HG03565 (cell line): ENCODE measurements around the gene TOX2.

Experiments
- ATAC-seq: cut with Tn5 transposase; IDR thresholded peaks from one replicate; pipeline ENCODE4 v1.9.1; 2021; ENCODE audit warnings: mild to moderate bottlenecking, moderate library complexity; ENCODE audit not compliant: unreplicated experiment

The TOX2 gene

DNA sequence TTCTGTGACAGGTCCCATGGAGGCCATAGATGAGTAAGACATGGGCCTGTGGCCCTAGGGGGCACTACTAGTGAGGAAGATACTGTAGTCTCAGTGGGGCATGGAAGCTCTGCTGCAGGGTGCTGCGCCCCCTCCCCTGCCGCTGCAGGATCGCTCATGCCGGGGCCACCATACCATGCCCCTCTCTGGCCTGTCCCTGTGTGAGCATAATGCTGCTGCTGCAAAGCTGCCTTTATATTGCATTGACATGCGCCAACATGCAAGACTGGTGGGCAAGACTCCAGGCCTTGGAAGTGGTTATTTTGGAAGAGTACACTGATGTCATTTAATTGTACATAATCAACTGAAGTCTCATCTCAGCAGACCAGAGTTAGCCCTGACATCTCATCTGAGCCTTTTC, 60.0 kb downstream of the TOX2 start:
- ATAC-seq: no peak

DNA sequence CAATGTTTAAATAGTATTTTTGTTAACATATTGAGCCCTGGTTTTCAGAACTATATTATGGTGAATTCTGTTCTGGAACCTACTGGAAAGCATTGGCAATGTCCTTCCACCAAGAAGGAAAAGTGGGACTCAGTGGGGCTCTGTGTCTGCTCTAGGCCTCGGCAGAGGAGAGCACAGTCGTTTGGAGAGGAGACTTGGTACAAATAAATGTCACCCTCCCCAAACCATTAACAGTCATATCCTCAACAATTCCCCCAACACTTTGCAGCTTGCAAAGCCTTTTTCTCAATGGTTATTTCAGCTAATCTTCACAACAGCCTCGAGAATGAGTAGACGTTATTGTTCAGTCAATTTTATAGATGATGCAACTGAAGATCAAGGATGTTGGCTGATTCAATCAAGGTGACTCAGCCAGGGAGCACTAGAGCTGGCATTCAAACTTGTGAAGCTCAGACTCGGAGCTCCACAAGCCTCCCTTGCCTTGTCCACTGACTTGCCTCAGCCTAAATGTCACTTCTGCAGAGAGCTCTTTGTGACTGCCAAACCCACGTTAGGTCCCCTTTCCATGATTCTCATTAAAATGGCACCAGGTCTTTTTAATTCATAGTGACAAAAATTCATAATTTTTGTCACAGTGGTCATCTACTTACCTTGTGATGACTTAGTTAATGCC, 60.6 kb downstream of the TOX2 start:
- ATAC-seq: no peak

DNA sequence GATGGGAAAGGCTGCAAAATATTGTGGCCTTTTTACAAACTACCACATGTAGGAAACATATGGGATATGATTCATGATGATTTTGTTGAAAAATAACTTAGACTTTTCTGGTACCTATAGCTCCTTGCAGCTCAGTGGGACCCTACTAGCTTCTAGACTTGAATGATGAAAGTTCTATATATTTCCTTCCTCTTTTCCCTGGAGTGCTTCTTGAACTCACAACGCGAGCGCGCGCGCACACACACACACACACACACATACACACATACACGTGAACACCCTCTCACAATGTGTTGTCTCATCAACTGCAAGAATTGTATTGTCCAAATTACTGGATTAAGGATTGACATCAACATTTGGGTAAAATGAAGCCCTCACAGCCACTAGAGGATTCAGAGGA, 61.9 kb downstream of the TOX2 start:
- ATAC-seq: no peak

DNA sequence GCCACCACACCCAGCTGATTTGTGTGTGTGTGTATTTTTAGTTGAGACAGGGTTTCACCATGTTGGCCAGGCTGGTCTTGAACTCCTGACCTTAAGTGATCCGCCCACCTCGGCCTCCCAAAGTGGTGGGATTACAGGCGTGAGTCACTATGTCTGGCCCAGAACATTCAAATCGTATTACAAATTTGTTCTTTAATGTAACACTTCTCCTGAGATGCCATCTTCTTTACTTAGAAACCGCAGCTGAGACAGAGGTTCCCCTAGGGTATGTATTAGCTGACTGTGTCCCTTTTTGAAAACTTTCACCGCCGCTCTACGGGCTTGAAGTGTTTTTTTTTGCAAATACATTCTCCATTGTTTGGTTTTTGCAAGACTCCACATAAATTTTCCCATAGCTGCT, 62.6 kb downstream of the TOX2 start:
- ATAC-seq: no peak

DNA sequence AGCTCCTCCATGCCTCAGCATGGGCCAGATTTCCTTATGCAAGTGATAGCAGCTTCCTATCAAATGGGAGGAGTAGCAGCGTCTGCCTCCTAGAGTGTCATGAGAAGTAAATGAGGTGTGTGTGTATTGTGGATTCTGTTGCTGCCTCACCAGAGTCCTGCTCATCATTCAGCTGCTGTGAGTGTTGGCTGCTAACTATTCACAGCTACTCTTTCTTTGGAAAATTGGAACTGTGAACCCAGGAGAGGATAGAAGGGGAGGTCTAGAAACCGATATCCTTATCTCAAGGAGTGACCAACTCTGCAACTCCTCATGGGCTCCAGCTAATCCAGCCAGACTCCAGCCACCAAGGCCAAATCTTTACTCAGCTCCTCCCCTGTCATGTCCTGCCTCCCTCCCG, 63.3 kb downstream of the TOX2 start:
- no peak for ATAC-seq

DNA sequence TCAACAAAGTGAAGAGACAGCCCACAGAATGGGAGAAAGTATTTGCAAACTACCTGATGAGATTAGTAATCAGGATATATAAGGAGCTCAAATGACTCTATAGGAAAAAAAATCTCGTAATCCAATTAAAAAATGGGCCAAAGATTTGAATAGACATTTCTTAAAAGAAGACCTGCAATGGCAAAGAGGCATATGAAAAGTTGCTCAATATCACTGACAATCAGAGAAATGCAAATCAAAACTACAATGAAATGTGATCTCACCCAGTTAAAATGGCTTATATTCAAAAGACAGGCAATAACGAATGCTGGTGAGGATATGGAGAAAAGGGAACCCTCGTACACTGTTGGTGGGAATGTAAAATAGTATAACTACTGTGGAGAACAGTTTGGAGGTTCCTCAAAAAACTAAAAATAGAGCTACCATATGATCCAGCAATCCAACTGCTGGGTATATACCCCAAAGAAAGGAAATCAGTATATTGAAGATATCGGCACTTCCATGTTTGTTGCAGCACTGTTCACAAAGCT, 65.0 kb downstream of the TOX2 start:
- ATAC-seq: no peak

DNA sequence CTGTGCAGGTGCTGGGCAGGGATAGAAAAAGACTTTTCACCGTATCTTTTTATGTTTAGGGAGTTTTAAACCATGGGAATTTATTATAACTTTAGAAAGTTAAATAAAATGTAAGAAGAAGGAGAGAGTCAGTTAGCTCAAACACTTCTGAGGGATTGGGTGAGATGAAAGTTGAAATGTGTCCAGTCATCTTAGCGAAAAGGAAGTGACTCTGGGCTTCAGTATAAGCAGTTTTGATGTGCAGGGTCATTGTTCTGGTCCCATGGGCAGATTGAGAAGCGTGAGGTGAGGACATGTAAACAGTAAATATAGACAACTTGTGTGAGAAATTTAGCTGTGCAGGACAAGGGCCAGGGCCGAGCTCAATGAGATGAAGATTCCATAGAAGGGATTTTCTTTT, 66.9 kb downstream of the TOX2 start:
- ATAC-seq: no peak

DNA sequence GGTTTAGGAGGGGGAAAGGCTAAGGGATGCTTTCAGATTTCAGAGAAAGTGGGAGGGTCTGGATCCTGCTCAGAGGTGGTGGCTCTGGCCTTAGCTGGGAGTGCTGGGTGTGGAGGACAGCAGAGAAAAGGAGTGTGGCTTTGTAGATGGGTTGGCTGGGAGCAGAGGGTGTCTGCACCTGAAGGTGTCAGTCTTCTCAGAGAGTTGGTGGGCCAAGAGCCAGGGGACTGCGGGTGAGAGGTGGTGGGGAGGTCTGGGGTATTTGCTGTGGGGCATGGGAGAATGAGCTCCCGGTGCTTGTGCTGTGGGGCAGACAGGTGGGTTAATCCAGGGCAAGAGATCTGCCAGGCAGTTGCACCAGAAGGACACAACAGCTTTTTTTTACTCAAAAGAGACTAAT, 67.4 kb downstream of the TOX2 start:
- ATAC-seq: no peak

- no peak for ATAC-seq
Measured at GRCh38 chr20:43982886-43983285, 68.2 kb downstream of the TOX2 start.

- no peak for ATAC-seq
Measured at GRCh38 chr20:43983359-43983758, 68.7 kb downstream of the TOX2 start.

DNA sequence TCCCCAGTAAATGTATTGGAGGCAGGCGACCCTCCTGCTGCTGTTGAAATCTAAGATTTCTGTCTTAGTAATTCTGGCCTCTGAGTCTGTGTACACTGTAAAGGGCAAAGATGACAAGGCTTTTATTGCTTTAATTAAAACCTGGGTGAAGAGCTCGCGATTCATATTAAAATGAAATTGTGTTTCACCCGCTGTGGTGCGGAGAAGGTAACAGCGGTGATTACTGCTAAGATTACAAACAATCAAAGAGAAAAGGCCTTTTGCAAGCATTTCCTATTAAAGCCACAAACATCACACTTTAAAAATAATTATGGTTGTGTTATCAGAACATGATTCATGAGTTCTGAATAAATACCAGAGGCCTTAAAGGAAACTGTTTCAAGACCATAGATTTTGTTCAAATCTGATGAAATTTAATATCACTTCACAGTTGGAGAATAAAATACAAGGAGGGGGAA, 69.3 kb downstream of the TOX2 start:
- no peak for ATAC-seq

GRCh38 chr20:43984587-43984986, 69.9 kb downstream of the TOX2 start:
- no peak for ATAC-seq

DNA sequence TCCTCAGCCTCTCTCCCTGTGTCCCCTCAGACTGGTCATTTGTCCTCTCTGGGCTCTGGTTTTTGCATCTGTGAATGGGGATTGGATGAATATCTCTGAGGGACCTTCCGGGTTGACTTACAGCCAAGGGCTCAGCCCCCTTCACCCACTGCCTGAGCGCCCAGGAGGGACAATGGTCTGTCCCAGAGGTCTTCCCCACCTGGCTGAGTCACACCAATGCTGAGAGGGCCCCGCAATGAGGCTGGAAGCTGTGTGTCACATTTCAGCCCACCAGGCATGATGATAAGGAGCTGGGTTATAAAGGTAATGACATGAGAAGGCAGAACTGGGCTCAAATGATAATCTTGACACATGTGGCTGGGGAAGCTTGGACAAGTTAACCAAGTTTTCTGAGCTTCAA, 70.5 kb downstream of the TOX2 start:
- ATAC-seq: no peak

- no peak for ATAC-seq
Measured at GRCh38 chr20:43985608-43986316, 71.1 kb downstream of the TOX2 start.

DNA sequence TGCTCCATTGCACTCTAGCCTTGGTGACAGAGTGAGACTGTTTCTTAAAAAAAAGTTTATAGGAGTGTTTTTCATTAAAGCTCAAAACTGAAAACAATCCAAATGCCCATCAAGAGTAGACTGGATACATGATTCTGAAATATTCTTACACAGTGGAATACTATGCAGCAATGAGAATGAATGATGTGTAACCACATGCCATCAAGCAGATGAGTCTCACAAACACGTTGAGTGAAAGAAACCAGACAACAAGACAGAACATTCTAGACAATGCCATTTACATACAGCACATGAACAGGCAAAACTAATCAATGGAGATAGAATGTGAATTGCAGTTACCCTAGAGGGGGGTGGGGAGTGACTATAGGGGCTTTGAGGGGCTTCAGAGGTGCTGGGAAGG, 72.4 kb downstream of the TOX2 start:
- no peak for ATAC-seq

DNA sequence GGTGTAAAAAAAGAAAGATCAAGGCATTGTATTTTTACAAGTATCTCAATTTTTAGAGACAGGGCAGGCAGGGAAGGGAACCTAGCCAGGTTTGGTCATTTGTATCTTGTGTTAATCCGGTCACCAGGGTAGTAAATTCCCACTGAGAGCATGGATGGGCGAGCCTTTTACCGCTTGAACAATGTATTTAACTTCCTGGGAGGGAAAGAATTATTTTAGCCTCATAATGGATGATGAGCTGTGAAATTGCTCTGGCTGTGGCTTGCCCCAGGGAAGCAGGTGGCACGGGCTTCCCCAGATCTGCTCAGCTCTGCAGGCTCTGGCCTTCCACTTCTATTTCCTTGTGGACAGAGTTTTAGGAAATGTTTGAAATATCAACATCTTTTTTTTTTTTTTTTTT, 72.9 kb downstream of the TOX2 start:
- no peak for ATAC-seq

DNA sequence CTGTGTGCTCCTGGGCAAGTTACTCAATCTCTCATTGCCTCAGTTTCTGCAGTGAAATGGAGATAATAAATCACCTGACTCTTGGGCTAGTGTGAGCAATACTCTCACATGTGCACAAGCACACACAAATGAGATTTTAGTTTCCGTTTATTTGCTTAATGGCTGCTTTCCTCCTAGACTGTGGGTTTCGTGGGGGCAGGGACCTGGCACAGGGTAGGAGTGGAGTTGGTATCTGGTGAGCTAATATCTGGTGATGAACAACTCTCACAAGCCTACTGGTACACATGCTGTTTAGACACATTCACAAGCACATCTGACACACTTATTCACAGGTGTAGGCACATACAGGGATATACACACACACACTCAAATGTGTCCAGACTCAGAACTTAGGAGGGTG, 73.8 kb downstream of the TOX2 start:
- no peak for ATAC-seq

DNA sequence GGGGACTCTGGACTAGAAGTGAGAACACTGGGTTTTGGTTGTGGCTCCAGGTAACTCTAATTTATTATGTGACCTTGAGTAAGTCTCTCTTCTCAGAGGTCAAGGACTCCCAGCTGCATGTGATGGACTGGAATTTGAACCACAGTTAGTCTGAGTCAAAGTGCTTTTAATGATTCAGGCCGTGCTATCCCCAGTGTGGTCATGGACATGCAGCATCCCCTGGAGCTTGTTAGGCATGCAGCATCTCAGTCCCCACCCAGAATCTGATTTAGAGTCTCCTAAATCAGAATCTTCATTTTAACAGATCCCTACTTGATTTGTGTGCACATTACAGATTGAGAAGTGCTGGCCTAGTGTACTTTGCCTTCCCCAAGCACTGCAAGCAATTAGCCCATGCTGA, 74.2 kb downstream of the TOX2 start:
- no peak for ATAC-seq

GRCh38 chr20:43991261-43991660, 76.6 kb downstream of the TOX2 start:
- no peak for ATAC-seq

- no peak for ATAC-seq
Measured at GRCh38 chr20:43991982-43992381, 77.3 kb downstream of the TOX2 start.

GRCh38 chr20:43992885-43993284, 78.2 kb downstream of the TOX2 start:
- ATAC-seq: no peak

DNA sequence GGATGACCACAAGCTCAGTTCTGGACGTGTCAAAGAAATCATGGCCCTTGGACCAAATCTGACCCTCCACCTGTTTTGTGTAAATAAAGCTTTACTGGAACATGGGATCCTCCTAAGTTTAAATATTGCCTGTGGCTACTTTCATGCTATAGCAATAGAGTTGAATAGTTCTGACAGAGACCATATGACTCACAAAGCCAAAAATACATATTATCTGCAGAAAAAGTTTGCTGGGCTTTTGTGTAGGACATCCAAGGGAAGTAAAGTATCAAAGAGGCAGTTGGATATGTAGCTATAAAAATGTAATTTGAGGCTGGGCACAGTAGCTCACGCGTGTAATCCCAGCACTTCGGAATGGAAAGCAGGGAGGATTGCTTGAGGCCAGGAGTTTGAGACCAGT, 78.9 kb downstream of the TOX2 start:
- ATAC-seq: no peak
